ENCODE measurements around the gene CDH13. TPM values are rescaled to one million over a fixed set of nuclear protein-coding genes. Genes with fewer than 3 reads are reported as not detected.
A peak's percentile ranks its signal among the peaks of the same experiment; 100 is the strongest.

CDH13 gene
- total RNA-seq, 1 donor from 2014 or later: 166 TPM

- no peak for DNase-seq
- intact Hi-C loops (cut with DNase I): no loop called here
- ATAC-seq (ENCODE audit: poor library complexity): peak; percentile 78
Observed at GRCh38 chr16:83813823-83814658, 1187.3 kb downstream of the CDH13 start.

DNA sequence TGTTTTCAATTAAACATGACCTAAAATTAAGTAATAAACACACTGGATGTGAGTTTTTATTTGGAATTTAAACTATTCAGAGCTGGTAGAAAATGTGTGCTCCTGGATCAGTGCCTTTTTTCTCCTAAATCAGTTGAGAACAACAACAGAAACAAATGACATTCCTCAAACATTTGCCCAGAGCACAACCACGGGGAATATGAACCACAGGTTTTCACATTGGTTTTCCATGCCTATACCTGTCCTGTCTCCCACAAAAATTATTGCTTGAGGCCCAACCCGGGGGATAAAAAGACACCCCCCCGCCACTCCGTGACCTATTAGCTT lies 1187.9 kb downstream of the CDH13 start:
- ATAC-seq (ENCODE audit: poor library complexity) (peak; percentile 6), DNase-seq (no peak)
- intact Hi-C loops (cut with DNase I): no loop called here

DNA sequence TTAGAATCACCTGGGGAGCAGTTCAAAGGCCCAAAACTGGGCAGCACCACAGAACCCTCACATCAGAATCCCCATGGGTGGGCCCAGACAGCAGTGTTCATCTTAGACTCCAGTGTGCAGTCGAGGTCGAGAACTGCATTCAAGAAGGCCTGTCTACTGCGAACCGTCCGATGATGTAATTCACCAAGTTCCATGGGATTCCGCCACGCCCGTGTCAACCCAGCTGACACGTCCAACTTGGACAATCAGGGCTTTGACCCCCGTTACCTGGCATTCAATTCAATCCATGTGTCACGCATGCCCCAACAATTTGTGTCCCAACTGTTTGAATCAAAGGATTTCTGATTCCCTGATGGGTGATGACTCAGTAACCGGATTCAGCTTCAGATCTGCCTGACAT lies 1190.3 kb downstream of the CDH13 start:
- intact Hi-C loops (cut with DNase I): no loop called here
- no peak for DNase-seq
- ATAC-seq (ENCODE audit: poor library complexity): no peak

DNA sequence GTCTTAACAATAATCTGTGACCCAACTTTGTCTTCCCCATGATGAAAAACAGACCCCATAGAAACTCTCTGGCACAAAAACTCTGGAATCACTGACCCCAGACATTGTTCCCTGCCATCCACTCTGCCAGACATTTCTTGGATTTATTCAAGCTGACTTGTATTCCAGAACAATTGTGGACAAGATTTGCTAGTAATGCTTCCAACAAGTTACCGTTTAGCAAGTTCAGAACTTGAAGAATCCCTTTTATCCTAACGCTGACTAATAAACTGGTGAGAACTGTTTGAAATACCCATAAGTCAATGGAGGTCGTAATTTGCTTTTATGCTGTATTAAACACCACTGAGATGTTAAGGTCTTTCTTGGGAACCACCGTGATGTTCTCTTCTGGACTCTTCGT lies 1191.5 kb downstream of the CDH13 start:
- intact Hi-C loops (cut with DNase I): no loop called here
- ATAC-seq (ENCODE audit: poor library complexity) (no peak), DNase-seq (no peak)

- intact Hi-C loops (cut with DNase I): no loop called here
- no peak for DNase-seq
- no peak for ATAC-seq (ENCODE audit: poor library complexity)
Observed at GRCh38 chr16:83819361-83819760, 1192.6 kb downstream of the CDH13 start.

GRCh38 chr16:83826146-83826913 lies 1199.6 kb downstream of the CDH13 start:
- ATAC-seq (ENCODE audit: poor library complexity): peak; percentile 96
- intact Hi-C loops (cut with DNase I): loop anchor here (10.0 kb wide), 2 partner anchors 238 to 658 kb away; no protein-coding TSS in a partner anchor
- peak; percentile 90 for DNase-seq

DNA sequence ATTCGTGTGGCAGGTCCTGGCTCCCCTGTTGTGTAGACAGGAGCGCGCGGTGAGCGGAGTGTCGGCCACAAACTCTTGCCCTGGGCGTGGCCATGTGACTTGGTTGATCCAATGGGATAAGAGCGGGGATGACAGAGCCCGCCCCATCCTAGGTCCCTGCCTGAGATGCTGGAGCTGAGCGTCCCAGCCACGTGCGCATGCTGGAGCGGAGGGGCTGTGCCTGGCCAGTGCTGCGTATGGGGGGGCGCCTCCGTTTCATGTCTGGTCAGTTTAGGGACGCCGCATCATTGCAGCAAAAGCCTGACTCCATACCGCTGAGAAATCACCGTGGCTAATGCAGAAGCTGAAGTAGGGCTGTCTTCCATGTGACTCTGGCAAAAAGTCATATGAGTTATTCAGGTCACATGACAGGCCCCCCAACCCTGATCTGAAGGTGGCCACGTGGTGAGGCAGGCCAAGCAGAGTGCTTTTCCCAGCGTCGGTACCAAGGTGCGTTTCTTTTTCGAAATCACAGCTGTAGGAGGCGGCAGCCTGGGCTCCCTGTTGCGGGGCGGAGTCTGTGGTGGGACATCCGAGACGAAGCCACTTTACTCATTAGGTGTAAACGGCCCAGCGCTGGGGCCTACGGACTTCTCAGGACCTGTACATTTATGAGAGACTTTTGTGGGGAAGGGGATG lies 1203.5 kb downstream of the CDH13 start:
- no peak for ATAC-seq (ENCODE audit: poor library complexity)
- intact Hi-C loops (cut with DNase I): loop anchor here (5.0 kb wide), 1 partner anchor 47 kb away; no protein-coding TSS in a partner anchor
- DNase-seq: no peak

DNA sequence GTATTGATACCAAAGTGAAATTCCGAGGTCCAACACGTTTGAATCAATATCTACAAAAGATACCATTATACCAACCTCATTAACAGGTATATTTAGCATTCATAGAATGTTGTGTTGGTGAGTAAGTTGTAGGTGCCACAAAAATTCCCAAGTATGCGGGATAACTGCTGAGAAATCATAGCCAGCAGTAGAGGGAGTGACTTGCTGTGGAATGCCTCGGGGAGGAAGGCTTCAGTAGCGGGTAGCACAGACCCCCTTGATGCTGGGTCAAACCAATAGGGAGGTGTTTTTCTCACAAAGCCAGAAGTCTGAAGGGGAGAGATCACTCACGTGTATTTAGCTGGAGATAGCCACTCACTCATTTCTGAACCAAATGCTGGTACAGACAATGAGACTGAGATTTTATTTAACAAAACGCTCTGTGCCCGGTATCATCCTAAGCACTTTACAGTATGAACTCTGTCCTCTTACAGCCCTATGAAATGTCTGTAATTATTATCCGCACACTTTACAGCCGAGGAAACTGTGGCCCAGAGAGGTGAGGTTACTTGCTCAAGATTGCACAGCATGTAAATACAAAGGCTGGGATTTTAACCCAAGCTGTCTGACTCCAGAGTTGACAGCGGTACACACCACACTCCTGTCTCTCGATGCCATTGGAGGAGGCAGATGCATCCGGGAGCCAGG lies 1204.1 kb downstream of the CDH13 start:
- DNase-seq: no peak
- ATAC-seq (ENCODE audit: poor library complexity): no peak
- intact Hi-C loops (cut with DNase I): loop anchor here (5.0 kb wide), 1 partner anchor 46 kb away; no protein-coding TSS in a partner anchor

DNA sequence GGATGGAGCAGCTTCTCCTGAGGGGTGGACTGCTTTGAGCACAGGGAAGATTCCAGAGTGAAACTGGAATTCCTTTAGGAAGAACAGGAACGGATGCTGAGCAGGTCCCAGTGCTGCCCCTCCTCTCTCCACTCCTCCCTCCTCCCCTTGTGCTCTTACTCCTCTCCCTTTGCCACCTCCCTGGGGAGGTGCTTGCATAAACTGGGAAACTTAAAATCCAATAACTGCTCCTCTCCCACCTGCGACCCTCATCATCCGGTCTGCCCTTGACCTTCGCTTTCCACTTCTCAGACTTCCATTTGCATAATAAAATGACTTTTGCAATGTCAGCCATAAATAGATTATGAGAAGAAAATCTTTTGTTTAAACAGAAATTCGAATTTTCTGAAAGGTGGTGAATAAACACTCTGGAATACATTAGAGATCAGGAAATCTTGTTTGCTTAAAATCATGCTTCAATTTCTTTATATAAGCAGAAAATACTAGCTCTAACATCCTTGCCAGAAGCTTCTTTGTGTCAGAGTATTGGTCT lies 1204.8 kb downstream of the CDH13 start:
- intact Hi-C loops (cut with DNase I): loop anchor here (5.0 kb wide), 1 partner anchor 46 kb away; no protein-coding TSS in a partner anchor
- no peak for DNase-seq
- no peak for ATAC-seq (ENCODE audit: poor library complexity)

DNA sequence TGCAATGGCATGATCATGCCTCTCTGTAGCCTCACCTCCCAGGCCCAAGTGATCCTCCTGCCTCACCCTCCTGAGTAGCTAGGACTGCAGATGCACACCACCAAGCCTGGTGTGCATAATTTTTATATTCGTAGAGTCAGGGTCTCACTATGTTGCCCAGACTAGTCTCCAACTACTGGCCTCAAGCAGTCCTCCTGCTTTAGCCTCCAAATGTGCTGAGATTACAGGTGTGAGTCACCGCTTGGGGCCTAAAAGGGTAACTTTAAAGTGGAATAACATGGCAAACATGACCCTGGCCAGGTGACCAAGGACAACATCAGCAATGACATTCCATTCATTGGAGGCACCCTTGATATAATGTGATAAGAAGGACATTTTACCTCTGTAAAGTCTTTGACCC lies 1207.2 kb downstream of the CDH13 start:
- no peak for DNase-seq
- ATAC-seq (ENCODE audit: poor library complexity): no peak
- intact Hi-C loops (cut with DNase I): loop anchor here (5.0 kb wide), 1 partner anchor 43 kb away; no protein-coding TSS in a partner anchor

- ATAC-seq (ENCODE audit: poor library complexity) (no peak), DNase-seq (no peak)
- intact Hi-C loops (cut with DNase I): no loop called here
Observed at GRCh38 chr16:83835586-83836566, 1209.1 kb downstream of the CDH13 start.

GRCh38 chr16:83837566-83837965 lies 1210.8 kb downstream of the CDH13 start:
- DNase-seq: no peak
- no peak for ATAC-seq (ENCODE audit: poor library complexity)
- intact Hi-C loops (cut with DNase I): no loop called here

DNA sequence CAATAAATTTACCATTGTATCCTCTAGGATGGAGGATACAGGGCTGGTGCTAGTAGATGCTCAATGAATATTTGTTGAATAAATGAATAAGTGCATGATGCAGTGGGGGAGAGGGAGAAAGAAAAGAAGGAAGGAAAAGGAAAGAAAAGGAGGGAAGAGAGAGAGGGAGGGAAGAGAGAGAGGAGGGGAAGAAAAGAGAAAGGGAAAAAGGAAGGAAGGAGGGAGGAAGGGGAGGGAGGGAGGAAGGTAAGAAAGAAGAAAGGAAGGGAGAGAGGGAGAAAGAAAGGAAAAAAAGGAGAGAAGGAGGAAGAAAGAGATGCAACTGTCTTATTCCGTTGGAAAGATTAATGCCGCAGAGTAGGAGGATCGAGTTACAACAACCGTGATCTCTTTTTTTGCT lies 1211.4 kb downstream of the CDH13 start:
- intact Hi-C loops (cut with DNase I): no loop called here
- ATAC-seq (ENCODE audit: poor library complexity) (no peak), DNase-seq (no peak)

- DNase-seq: no peak
- intact Hi-C loops (cut with DNase I): no loop called here
- no peak for ATAC-seq (ENCODE audit: poor library complexity)
Observed at GRCh38 chr16:83839561-83839960, 1212.8 kb downstream of the CDH13 start.

DNA sequence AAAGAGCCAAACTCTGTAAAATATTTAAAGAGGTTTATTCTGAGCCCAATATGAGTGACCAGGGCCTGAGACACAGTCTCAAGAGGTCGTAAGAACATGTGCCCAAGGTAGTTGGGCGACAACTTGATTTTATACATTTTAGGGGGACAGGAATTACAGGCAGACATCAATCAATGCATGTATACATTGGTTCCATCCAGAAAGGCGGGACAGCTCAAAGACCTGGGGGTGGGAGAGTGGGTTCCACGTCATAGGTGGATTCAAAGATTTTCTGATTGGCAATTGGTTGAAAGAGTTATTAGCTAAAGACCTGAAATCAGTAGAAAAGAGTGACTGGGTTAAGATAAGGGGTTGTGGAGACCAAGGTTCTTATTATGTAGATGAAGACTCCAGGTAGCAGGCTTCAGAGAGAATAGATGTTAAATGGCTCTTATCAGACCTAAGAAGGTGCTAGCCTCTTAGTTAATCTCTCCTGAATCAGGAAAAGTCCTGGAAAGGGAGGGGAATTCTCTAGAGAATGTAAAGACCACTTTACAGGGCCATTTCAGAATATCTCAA lies 1213.4 kb downstream of the CDH13 start:
- DNase-seq: no peak
- intact Hi-C loops (cut with DNase I): no loop called here
- no peak for ATAC-seq (ENCODE audit: poor library complexity)

- intact Hi-C loops (cut with DNase I): no loop called here
- no peak for DNase-seq
- ATAC-seq (ENCODE audit: poor library complexity): no peak
Observed at GRCh38 chr16:83842291-83842690, 1215.5 kb downstream of the CDH13 start.

Measured in Right ventricle myocardium superior (tissue), 1 donor.